Activated naive CD8-positive, alpha-beta T cell (primary cell): ENCODE data around the gene EIPR1.
"Not testable (repeated sequence)": the region's sequence is repeated elsewhere in the genome, so short reads cannot be mapped to it uniquely, and the experiment has no call there.

Source experiments
- H3K27ac Mint-ChIP-seq: one replicate; pipeline ENCODE4 v1.8.0; 2021; ENCODE audit warnings: mixed read lengths
- H3K27me3 Mint-ChIP-seq: one replicate; pipeline ENCODE4 v1.8.0; 2021; ENCODE audit warnings: mixed read lengths
- H3K36me3 Mint-ChIP-seq: one replicate; pipeline ENCODE4 v1.8.0; 2021; ENCODE audit warnings: mixed read lengths
- H3K4me1 Mint-ChIP-seq: one replicate; pipeline ENCODE4 v1.8.0; 2021; ENCODE audit warnings: low read depth, mixed read lengths
- H3K4me3 Mint-ChIP-seq: one replicate; pipeline ENCODE4 v1.8.0; 2021; ENCODE audit warnings: mild to moderate bottlenecking, mixed read lengths
- H3K9me3 Mint-ChIP-seq: one replicate; pipeline ENCODE4 v1.8.0; 2021; ENCODE audit warnings: low read depth, mixed read lengths

EIPR1 gene

GRCh38 chr2:3189961-3190360 is 187.7 kb downstream of the EIPR1 start:
- no peak overlapping the region for H3K4me3 Mint-ChIP-seq
- H3K27ac Mint-ChIP-seq: no peak overlapping the region
- H3K27me3 Mint-ChIP-seq: no peaks in the 10 kb centered on the region
- no peaks in the 10 kb centered on the region for H3K9me3 Mint-ChIP-seq
- peaks cover 6% of the 10 kb centered on the region for H3K36me3 Mint-ChIP-seq
- no peaks in the 10 kb centered on the region for H3K4me1 Mint-ChIP-seq

DNA sequence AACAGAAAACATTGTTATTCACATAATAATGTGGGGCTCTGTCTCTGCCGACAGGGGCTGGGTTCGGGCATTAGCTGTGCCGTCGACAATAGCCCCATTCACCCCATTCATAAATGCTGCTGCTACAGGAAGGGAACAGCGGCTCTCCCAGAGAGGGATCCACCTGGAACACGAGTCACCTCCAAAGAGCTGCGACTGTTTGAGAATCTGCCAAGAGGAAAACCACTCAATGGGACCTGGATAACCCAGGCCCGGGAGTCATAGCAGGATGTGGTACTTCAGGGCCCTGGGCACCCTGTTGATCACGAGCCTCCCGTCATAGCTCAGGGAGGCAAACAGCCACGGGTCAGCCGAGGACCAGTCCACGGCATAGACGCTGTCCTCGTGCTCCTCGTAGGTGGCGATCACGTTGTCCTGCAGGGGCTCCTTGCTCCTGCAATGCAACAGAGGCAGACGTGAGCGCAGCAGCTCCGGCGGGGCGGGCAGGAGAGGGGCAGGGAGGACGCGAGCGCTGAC is 188.5 kb downstream of the EIPR1 start:
- no peak overlapping the region for H3K4me3 Mint-ChIP-seq
- no peak overlapping the region for H3K27ac Mint-ChIP-seq
- no peaks in the 10 kb centered on the region for H3K4me1 Mint-ChIP-seq
- peaks cover 6% of the 10 kb centered on the region for H3K36me3 Mint-ChIP-seq
- no peaks in the 10 kb centered on the region for H3K27me3 Mint-ChIP-seq
- no peaks in the 10 kb centered on the region for H3K9me3 Mint-ChIP-seq

- Mint-ChIP-seq H3K9me3 (no peaks in the 10 kb centered on the region), H3K27ac (no peak overlapping the region), H3K36me3 (peaks cover 6% of the 10 kb centered on the region), H3K4me3 (no peak overlapping the region), H3K27me3 (no peaks in the 10 kb centered on the region), H3K4me1 (no peaks in the 10 kb centered on the region)
These were observed 189.1 kb downstream of the EIPR1 start for GRCh38 chr2:3188405-3188946.

GRCh38 chr2:3187467-3187866 is 190.2 kb downstream of the EIPR1 start:
- no peak overlapping the region for H3K4me3 Mint-ChIP-seq
- H3K9me3 Mint-ChIP-seq: no peaks in the 10 kb centered on the region
- H3K4me1 Mint-ChIP-seq: no peaks in the 10 kb centered on the region
- no peak overlapping the region for H3K27ac Mint-ChIP-seq
- no peaks in the 10 kb centered on the region for H3K27me3 Mint-ChIP-seq
- peaks cover 6% of the 10 kb centered on the region for H3K36me3 Mint-ChIP-seq

- Mint-ChIP-seq H3K9me3 (no peaks in the 10 kb centered on the region), H3K27ac (no peak overlapping the region), H3K4me3 (no peak overlapping the region), H3K27me3 (no peaks in the 10 kb centered on the region), H3K4me1 (no peaks in the 10 kb centered on the region), H3K36me3 (peaks cover 6% of the 10 kb centered on the region)
These were observed 190.9 kb downstream of the EIPR1 start for GRCh38 chr2:3186766-3187165.

GRCh38 chr2:3185910-3186309 is 191.7 kb downstream of the EIPR1 start:
- Mint-ChIP-seq H3K27me3 (no peaks in the 10 kb centered on the region), H3K36me3 (peaks cover 6% of the 10 kb centered on the region), H3K27ac (no peak overlapping the region), H3K4me3 (no peak overlapping the region), H3K4me1 (no peaks in the 10 kb centered on the region), H3K9me3 (no peaks in the 10 kb centered on the region)

DNA sequence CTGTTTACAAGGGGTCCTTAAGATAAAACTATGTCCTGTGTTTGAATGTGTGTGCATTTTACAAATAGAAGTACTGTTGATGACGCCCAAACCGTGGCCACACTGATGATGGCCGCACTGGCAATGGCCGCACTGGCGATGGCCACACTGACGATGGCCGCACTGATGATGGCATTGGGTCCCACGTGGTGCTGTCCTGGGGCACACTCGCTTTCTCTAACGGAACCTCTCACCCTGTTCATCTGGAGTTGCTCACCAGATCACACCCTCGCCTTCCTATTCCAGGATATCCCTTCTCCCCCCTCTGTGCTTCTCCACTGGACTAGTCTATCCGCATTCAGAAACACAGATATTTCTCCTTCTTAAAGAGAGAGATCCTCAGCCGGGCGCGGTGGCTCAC is 192.4 kb downstream of the EIPR1 start:
- H3K27ac Mint-ChIP-seq: no peak overlapping the region
- no peaks in the 10 kb centered on the region for H3K4me1 Mint-ChIP-seq
- H3K9me3 Mint-ChIP-seq: no peaks in the 10 kb centered on the region
- H3K36me3 Mint-ChIP-seq: peaks cover 6% of the 10 kb centered on the region
- no peak overlapping the region for H3K4me3 Mint-ChIP-seq
- H3K27me3 Mint-ChIP-seq: no peaks in the 10 kb centered on the region

GRCh38 chr2:3184167-3184566 is 193.5 kb downstream of the EIPR1 start:
- no peaks in the 10 kb centered on the region for H3K4me1 Mint-ChIP-seq
- no peak overlapping the region for H3K4me3 Mint-ChIP-seq
- H3K27me3 Mint-ChIP-seq: no peaks in the 10 kb centered on the region
- H3K27ac Mint-ChIP-seq: no peak overlapping the region
- H3K36me3 Mint-ChIP-seq: peaks cover 6% of the 10 kb centered on the region
- no peaks in the 10 kb centered on the region for H3K9me3 Mint-ChIP-seq

- Mint-ChIP-seq H3K27me3 (no peaks in the 10 kb centered on the region), H3K36me3 (peaks cover 3% of the 10 kb centered on the region), H3K9me3 (no peaks in the 10 kb centered on the region), H3K4me3 (no peak overlapping the region), H3K4me1 (no peaks in the 10 kb centered on the region), H3K27ac (no peak overlapping the region)
These were observed 193.9 kb downstream of the EIPR1 start for GRCh38 chr2:3183766-3184165.

GRCh38 chr2:3182848-3183247 is 194.8 kb downstream of the EIPR1 start:
- Mint-ChIP-seq H3K9me3 (no peaks in the 10 kb centered on the region), H3K27me3 (no peaks in the 10 kb centered on the region), H3K27ac (no peak overlapping the region), H3K4me3 (no peak overlapping the region), H3K36me3 (peaks cover 3% of the 10 kb centered on the region), H3K4me1 (no peaks in the 10 kb centered on the region)

DNA sequence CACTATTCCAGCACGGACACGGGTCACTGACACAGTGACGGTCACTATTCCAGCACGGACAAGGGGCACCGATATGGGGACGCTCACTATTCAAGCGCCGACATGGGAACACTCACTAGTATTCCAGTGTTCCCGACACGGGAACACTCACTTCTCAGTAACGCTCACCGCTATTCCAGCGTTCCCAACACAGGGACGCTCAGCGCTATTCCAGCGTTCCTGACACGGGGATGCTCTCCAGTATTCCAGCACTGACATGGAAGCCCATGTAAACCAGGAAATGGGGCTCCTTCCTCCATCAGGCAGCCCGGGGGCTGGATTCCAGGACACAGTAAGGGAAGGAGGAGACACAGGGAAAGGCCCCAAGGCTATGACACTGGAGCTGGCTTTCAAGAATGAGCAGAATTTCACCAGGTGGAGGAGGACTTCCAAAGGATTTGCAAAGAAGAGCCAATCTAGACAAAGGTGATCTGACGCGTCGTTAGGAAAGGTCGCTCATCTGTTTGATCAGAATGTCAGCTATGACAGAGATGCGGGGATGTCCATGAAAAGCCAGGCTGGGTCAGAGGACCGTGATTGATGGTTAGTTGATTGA is 196.1 kb downstream of the EIPR1 start:
- no peak overlapping the region for H3K27ac Mint-ChIP-seq
- H3K4me3 Mint-ChIP-seq: no peak overlapping the region
- H3K4me1 Mint-ChIP-seq: no peaks in the 10 kb centered on the region

DNA sequence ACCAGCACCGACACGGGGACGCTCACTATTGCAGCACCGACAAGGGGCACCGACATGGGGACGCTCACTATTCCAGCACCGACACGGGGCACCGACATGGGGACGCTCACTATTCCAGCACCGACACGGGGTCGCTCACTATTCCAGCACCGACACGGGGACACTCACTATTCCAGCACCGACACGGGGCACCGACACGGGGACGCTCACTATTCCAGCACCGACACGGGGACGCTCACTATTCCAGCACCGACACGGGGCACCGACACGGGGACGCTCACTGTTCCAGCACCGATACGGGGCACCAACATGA is 196.8 kb downstream of the EIPR1 start:
- H3K27me3 Mint-ChIP-seq, H3K4me3 Mint-ChIP-seq, H3K9me3 Mint-ChIP-seq, H3K27ac Mint-ChIP-seq, H3K36me3 Mint-ChIP-seq, H3K4me1 Mint-ChIP-seq: not testable (repeated sequence)

More for the DNA sequence above, 196.1 kb downstream of the EIPR1 start:
- Mint-ChIP-seq H3K36me3 (peaks cover 3% of the 10 kb centered on the region), H3K27me3 (no peaks in the 10 kb centered on the region), H3K9me3 (no peaks in the 10 kb centered on the region)

GRCh38 chr2:3180082-3180908 is 197.3 kb downstream of the EIPR1 start:
- Mint-ChIP-seq H3K9me3 (no peaks in the 10 kb centered on the region), H3K4me3 (no peak overlapping the region), H3K27ac (no peak overlapping the region)

GRCh38 chr2:3179626-3180025 is 198.0 kb downstream of the EIPR1 start:
- H3K36me3 Mint-ChIP-seq: no peaks in the 10 kb centered on the region
- no peaks in the 10 kb centered on the region for H3K4me1 Mint-ChIP-seq
- no peak overlapping the region for H3K27ac Mint-ChIP-seq
- H3K27me3 Mint-ChIP-seq: no peaks in the 10 kb centered on the region
- no peak overlapping the region for H3K4me3 Mint-ChIP-seq
- H3K9me3 Mint-ChIP-seq: no peaks in the 10 kb centered on the region

More at GRCh38 chr2:3180082-3180908, 197.3 kb downstream of the EIPR1 start:
- H3K4me1 Mint-ChIP-seq: no peaks in the 10 kb centered on the region
- H3K27me3 Mint-ChIP-seq: no peaks in the 10 kb centered on the region
- peaks cover 2% of the 10 kb centered on the region for H3K36me3 Mint-ChIP-seq

GRCh38 chr2:3179208-3179607 is 198.4 kb downstream of the EIPR1 start:
- H3K4me1 Mint-ChIP-seq: no peaks in the 10 kb centered on the region
- no peaks in the 10 kb centered on the region for H3K27me3 Mint-ChIP-seq
- H3K36me3 Mint-ChIP-seq: no peaks in the 10 kb centered on the region
- no peak overlapping the region for H3K27ac Mint-ChIP-seq
- no peak overlapping the region for H3K4me3 Mint-ChIP-seq
- no peaks in the 10 kb centered on the region for H3K9me3 Mint-ChIP-seq
